ENCODE results near the gene CLIC3.

The CLIC3 gene

GRCh38 chr9:136957461-136957860 is 38.9 kb downstream of the CLIC3 start:
- Histone ChIP-seq H4K20me1 (ENCODE audit: low read depth, low read length) (no peaks in the 10 kb centered on the region), H3K4me3 (ENCODE audit: insufficient read depth, low read length, poor library complexity, severe bottlenecking) (no peak overlapping the region), H3K9ac (ENCODE audit: low read length) (no peak overlapping the region), H2AFZ (ENCODE audit: low read depth, low read length, severe bottlenecking) (no peak overlapping the region), H3K9me2 (replicated peaks; ENCODE audit: insufficient read depth, low read length) (no peaks in the 10 kb centered on the region), H3K36me3 (ENCODE audit: low read length) (no peaks in the 10 kb centered on the region), H3F3A (ENCODE audit: insufficient read depth) (no peaks in the 10 kb centered on the region), H3K9me3 (ENCODE audit: insufficient read depth, low read length) (no peaks in the 10 kb centered on the region), H3K27me3 (ENCODE audit: low read length) (no peaks in the 10 kb centered on the region), H3K79me2 (ENCODE audit: insufficient read depth, low read length) (no peaks in the 10 kb centered on the region), H3K27ac (ENCODE audit: low read depth, low read length) (no peak overlapping the region), H3K4me2 (ENCODE audit: low read depth, low read length, poor library complexity, severe bottlenecking) (no peak overlapping the region)
- TF ChIP-seq CTCF (IDR thresholded peaks at IDR 0.05; ENCODE audit: insufficient read depth, low read length, poor library complexity, severe bottlenecking): no peak
- TF ChIP-seq EZH2phosphoT487 (conservative IDR thresholded peaks at IDR 0.05; ENCODE audit: low read length): no peak

- Histone ChIP-seq H3F3A (ENCODE audit: insufficient read depth) (no peaks in the 10 kb centered on the region), H3K9me3 (ENCODE audit: insufficient read depth, low read length) (no peaks in the 10 kb centered on the region), H3K9ac (ENCODE audit: low read length) (no peak overlapping the region), H3K4me2 (ENCODE audit: low read depth, low read length, poor library complexity, severe bottlenecking) (no peak overlapping the region), H3K36me3 (ENCODE audit: low read length) (no peaks in the 10 kb centered on the region), H3K9me2 (replicated peaks; ENCODE audit: insufficient read depth, low read length) (no peaks in the 10 kb centered on the region), H2AFZ (ENCODE audit: low read depth, low read length, severe bottlenecking) (no peak overlapping the region), H4K20me1 (ENCODE audit: low read depth, low read length) (no peaks in the 10 kb centered on the region), H3K79me2 (ENCODE audit: insufficient read depth, low read length) (no peaks in the 10 kb centered on the region), H3K4me3 (ENCODE audit: insufficient read depth, low read length, poor library complexity, severe bottlenecking) (no peak overlapping the region), H3K27me3 (ENCODE audit: low read length) (no peaks in the 10 kb centered on the region), H3K27ac (ENCODE audit: low read depth, low read length) (no peak overlapping the region)
- TF ChIP-seq CTCF (IDR thresholded peaks at IDR 0.05; ENCODE audit: insufficient read depth, low read length, poor library complexity, severe bottlenecking): no peak
- TF ChIP-seq EZH2phosphoT487 (conservative IDR thresholded peaks at IDR 0.05; ENCODE audit: low read length): no peak
Observed at GRCh38 chr9:136956604-136957003, 39.8 kb downstream of the CLIC3 start.

- H3K9me2 ChIP-seq (replicated peaks; ENCODE audit: insufficient read depth, low read length): no peaks in the 10 kb centered on the region
- no peak overlapping the region for H3K4me3 ChIP-seq (ENCODE audit: insufficient read depth, low read length, poor library complexity, severe bottlenecking)
- no peaks in the 10 kb centered on the region for H3K79me2 ChIP-seq (ENCODE audit: insufficient read depth, low read length)
- H2AFZ ChIP-seq (ENCODE audit: low read depth, low read length, severe bottlenecking): no peak overlapping the region
- no peak overlapping the region for H3K4me2 ChIP-seq (ENCODE audit: low read depth, low read length, poor library complexity, severe bottlenecking)
- H4K20me1 ChIP-seq (ENCODE audit: low read depth, low read length): no peaks in the 10 kb centered on the region
- no peak overlapping the region for H3K27ac ChIP-seq (ENCODE audit: low read depth, low read length)
- no peak overlapping the region for H3K9ac ChIP-seq (ENCODE audit: low read length)
- no peaks in the 10 kb centered on the region for H3K36me3 ChIP-seq (ENCODE audit: low read length)
- no peak for TF ChIP-seq CTCF (IDR thresholded peaks at IDR 0.05; ENCODE audit: insufficient read depth, low read length, poor library complexity, severe bottlenecking)
- TF ChIP-seq EZH2phosphoT487 (conservative IDR thresholded peaks at IDR 0.05; ENCODE audit: low read length): no peak
- H3F3A ChIP-seq (ENCODE audit: insufficient read depth): no peaks in the 10 kb centered on the region
- H3K27me3 ChIP-seq (ENCODE audit: low read length): no peaks in the 10 kb centered on the region
- no peaks in the 10 kb centered on the region for H3K9me3 ChIP-seq (ENCODE audit: insufficient read depth, low read length)
Observed at GRCh38 chr9:136955943-136956335, 40.4 kb downstream of the CLIC3 start.

Measured in SU-DHL-6 (cell line).